Measurements from ENCODE around the gene CCDC192. TPM values are rescaled to one million over a fixed set of nuclear protein-coding genes. Genes with fewer than 3 reads are reported as not detected.

CCDC192 gene
- polyA plus RNA-seq, 2 of the 4 experiments (the other 2 are of a cell fraction): not detected

DNA sequence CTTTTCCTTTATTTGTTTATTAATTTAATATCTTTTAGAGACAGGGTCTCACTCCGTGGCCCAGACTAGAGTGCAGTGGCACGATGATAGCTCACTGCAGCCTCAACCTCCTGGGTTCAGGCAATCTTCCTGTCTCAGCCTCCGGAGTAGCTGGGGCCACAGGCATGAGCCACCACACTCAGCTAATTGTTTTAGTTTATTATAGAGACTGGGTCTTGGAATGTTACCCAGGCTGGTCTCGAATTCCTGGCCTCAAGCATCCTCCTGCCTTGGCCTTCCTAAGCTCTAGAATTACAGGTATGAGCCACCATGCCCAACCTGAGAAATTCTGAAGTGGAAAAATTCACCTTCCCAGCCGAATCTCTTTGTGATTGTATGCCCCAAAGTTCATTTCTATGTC lies 240.9 kb downstream of the CCDC192 start:
- peak overlapping the region; percentile 49 for H3K4me2 ChIP-seq
- TF ChIP-seq, protein P1, sequence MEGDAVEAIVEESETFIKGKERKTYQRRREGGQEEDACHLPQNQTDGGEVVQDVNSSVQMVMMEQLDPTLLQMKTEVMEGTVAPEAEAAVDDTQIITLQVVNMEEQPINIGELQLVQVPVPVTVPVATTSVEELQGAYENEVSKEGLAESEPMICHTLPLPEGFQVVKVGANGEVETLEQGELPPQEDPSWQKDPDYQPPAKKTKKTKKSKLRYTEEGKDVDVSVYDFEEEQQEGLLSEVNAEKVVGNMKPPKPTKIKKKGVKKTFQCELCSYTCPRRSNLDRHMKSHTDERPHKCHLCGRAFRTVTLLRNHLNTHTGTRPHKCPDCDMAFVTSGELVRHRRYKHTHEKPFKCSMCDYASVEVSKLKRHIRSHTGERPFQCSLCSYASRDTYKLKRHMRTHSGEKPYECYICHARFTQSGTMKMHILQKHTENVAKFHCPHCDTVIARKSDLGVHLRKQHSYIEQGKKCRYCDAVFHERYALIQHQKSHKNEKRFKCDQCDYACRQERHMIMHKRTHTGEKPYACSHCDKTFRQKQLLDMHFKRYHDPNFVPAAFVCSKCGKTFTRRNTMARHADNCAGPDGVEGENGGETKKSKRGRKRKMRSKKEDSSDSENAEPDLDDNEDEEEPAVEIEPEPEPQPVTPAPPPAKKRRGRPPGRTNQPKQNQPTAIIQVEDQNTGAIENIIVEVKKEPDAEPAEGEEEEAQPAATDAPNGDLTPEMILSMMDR (IDR thresholded peaks at IDR 0.05): no peak
- TF ChIP-seq, protein P2, sequence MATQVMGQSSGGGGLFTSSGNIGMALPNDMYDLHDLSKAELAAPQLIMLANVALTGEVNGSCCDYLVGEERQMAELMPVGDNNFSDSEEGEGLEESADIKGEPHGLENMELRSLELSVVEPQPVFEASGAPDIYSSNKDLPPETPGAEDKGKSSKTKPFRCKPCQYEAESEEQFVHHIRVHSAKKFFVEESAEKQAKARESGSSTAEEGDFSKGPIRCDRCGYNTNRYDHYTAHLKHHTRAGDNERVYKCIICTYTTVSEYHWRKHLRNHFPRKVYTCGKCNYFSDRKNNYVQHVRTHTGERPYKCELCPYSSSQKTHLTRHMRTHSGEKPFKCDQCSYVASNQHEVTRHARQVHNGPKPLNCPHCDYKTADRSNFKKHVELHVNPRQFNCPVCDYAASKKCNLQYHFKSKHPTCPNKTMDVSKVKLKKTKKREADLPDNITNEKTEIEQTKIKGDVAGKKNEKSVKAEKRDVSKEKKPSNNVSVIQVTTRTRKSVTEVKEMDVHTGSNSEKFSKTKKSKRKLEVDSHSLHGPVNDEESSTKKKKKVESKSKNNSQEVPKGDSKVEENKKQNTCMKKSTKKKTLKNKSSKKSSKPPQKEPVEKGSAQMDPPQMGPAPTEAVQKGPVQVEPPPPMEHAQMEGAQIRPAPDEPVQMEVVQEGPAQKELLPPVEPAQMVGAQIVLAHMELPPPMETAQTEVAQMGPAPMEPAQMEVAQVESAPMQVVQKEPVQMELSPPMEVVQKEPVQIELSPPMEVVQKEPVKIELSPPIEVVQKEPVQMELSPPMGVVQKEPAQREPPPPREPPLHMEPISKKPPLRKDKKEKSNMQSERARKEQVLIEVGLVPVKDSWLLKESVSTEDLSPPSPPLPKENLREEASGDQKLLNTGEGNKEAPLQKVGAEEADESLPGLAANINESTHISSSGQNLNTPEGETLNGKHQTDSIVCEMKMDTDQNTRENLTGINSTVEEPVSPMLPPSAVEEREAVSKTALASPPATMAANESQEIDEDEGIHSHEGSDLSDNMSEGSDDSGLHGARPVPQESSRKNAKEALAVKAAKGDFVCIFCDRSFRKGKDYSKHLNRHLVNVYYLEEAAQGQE (IDR thresholded peaks at IDR 0.05): no peak
- TF ChIP-seq, protein P3, sequence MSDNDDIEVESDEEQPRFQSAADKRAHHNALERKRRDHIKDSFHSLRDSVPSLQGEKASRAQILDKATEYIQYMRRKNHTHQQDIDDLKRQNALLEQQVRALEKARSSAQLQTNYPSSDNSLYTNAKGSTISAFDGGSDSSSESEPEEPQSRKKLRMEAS (IDR thresholded peaks at IDR 0.05): no peak
- TF ChIP-seq HOXB13 (CRISPR knock-in tag; IDR thresholded peaks at IDR 0.05; ENCODE audit: low read depth) (no peak), NR3C1 (IDR thresholded peaks at IDR 0.05) (no peak), EHMT2 (IDR thresholded peaks at IDR 0.05; ENCODE audit: low read depth) (no peak), JUNB (IDR thresholded peaks at IDR 0.05) (no peak), CBX8 (IDR thresholded peaks at IDR 0.05) (no peak), BHLHE40 (IDR thresholded peaks at IDR 0.05; ENCODE audit: low read depth, low read length) (no peak), HDAC2 (IDR thresholded peaks at IDR 0.05) (no peak), ZNF302 (CRISPR knock-in tag; IDR thresholded peaks at IDR 0.05) (no peak)
- TF ChIP-seq, protein P4, sequence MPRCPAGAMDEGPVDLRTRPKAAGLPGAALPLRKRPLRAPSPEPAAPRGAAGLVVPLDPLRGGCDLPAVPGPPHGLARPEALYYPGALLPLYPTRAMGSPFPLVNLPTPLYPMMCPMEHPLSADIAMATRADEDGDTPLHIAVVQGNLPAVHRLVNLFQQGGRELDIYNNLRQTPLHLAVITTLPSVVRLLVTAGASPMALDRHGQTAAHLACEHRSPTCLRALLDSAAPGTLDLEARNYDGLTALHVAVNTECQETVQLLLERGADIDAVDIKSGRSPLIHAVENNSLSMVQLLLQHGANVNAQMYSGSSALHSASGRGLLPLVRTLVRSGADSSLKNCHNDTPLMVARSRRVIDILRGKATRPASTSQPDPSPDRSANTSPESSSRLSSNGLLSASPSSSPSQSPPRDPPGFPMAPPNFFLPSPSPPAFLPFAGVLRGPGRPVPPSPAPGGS (IDR thresholded peaks at IDR 0.05): no peak
- DNase-seq (ENCODE audit: low read depth in 1 of 2, low spot score in 1 of 2): no peak
- POLR2A ChIA-PET: no interaction called here
- CTCF ChIA-PET: no interaction called here
- peak in 1 of 2 experiments; percentile 47; a peak in 3 of 6 replicates for ATAC-seq
- peak overlapping the region; percentile 9 to 66; a peak in 3 of 6 replicates for H3K27ac ChIP-seq
- 46% methylated on average over 5 of the region's 5 CpGs for WGBS (ENCODE audit: missing lambda C conversion rate)
- peaks cover 53% of the 10 kb centered on the region for H3K4me1 ChIP-seq
- no peak for FAIRE-seq
- H3K4me3 ChIP-seq: no peak overlapping the region
- no peaks in the 10 kb centered on the region for H3K9me3 ChIP-seq

DNA sequence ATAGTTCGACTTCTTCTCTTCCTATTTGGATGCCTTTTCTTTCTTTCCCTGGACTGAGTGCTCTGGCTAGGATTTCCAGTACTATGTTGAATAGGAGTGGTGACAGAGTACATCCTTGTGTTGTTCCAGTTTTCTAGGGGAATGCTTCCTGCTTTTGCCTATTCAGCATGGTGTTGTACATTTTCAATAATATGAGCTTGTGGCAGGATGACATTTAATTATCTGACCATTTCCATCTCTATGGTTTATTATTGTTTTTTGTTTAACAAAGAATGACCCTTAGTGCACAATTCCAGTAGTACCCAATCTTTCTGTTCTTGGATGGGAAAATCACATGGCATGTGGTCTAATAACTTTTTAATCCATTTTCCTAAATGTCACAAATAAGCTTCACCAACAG lies 244.8 kb downstream of the CCDC192 start:
- Histone ChIP-seq H3K4me2 (no peak overlapping the region), H3K9me3 (no peaks in the 10 kb centered on the region), H3K4me1 (peaks cover 61% of the 10 kb centered on the region), H3K4me3 (no peak overlapping the region), H3K27ac (no peak overlapping the region)
- DNase-seq (ENCODE audit: low read depth in 1 of 2, low spot score in 1 of 2): no peak
- no peak for ATAC-seq
- POLR2A ChIA-PET: no interaction called here
- FAIRE-seq: no peak
- TF ChIP-seq HOXA7 (CRISPR knock-in tag; IDR thresholded peaks at IDR 0.05) (no peak), POLR2A (IDR thresholded peaks at IDR 0.05; ENCODE audit: low read length) (no peak), EHF (CRISPR knock-in tag; IDR thresholded peaks at IDR 0.05) (no peak), HDAC2 (IDR thresholded peaks at IDR 0.05) (no peak), HOXB13 (CRISPR knock-in tag; IDR thresholded peaks at IDR 0.05; ENCODE audit: low read depth) (no peak), ZFP36 (IDR thresholded peaks at IDR 0.05; ENCODE audit: borderline replicate concordance, partially characterized antibody) (no peak), ZNF302 (CRISPR knock-in tag; IDR thresholded peaks at IDR 0.05) (no peak), RARB (CRISPR knock-in tag; IDR thresholded peaks at IDR 0.05) (no peak), FOSL2 (IDR thresholded peaks at IDR 0.05) (no peak), FOSL2 (CRISPR knock-in tag; IDR thresholded peaks at IDR 0.05) (no peak), JUN (IDR thresholded peaks at IDR 0.05) (no peak), CBX8 (IDR thresholded peaks at IDR 0.05) (no peak), ZSCAN20 (CRISPR knock-in tag; IDR thresholded peaks at IDR 0.05) (no peak), EP300 (IDR thresholded peaks at IDR 0.05) (no peak), HEYL (CRISPR knock-in tag; IDR thresholded peaks at IDR 0.05) (no peak), BHLHE40 (IDR thresholded peaks at IDR 0.05; ENCODE audit: low read depth, low read length) (no peak), CEBPB (IDR thresholded peaks at IDR 0.05) (no peak)
- TF ChIP-seq, protein P5, sequence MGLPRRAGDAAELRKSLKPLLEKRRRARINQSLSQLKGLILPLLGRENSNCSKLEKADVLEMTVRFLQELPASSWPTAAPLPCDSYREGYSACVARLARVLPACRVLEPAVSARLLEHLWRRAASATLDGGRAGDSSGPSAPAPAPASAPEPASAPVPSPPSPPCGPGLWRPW (IDR thresholded peaks at IDR 0.05): no peak
- CTCF ChIA-PET: interaction anchor here (0.8 to 3.0 kb wide), 3 partner anchors 9 to 52 kb away, joined by 3 to 13 read pairs (median 5); no protein-coding TSS in a partner anchor
- whole genome bisulfite sequencing (ENCODE audit: missing lambda C conversion rate): 87% methylated on average over 1 of the region's 1 CpG
